Upper lobe of right lung (tissue), 1 donor: ENCODE data around the gene ZFP1. TPM values are rescaled to one million over a fixed set of nuclear protein-coding genes. Genes with fewer than 3 reads are reported as not detected.

Experiments used
- ATAC-seq: fragments of 200-7000 bp; cut with Tn5 transposase; one replicate; pipeline ENCODE4 v1.9.1; 2020; ENCODE audit warnings: mild to moderate bottlenecking, moderate library complexity
- DNase-seq: peaks from one replicate; pipeline ENCODE4 v3.0.0-alpha.2; 2020
- H3K27ac ChIP-seq: fragments of 200-600 bp; one replicate; pipeline ENCODE4 v1.8.0; 2022
- H3K27me3 ChIP-seq: fragments of 200-600 bp; one replicate; pipeline ENCODE4 v1.8.0; 2022; ENCODE audit warnings: mild to moderate bottlenecking
- H3K36me3 ChIP-seq: fragments of 200-600 bp; one replicate; pipeline ENCODE4 v1.8.0; 2022
- H3K4me1 ChIP-seq: fragments of 200-600 bp; one replicate; pipeline ENCODE4 v1.8.0; 2022
- H3K4me3 ChIP-seq: fragments of 200-600 bp; one replicate; pipeline ENCODE4 v1.8.0; 2022; ENCODE audit warnings: mild to moderate bottlenecking
- H3K9me3 ChIP-seq: fragments of 200-600 bp; one replicate; pipeline ENCODE4 v1.8.0; 2022
- CTCF ChIP-seq: fragments of 200-600 bp; IDR thresholded peaks from one replicate; pipeline ENCODE4 v1.8.0; 2022; ENCODE audit warnings: antibody characterized with exemption
- intact Hi-C: fragments of 100-400 bp; cut with DNase I; formaldehyde crosslinking; loops from one replicate; pipeline ENCODE4 v1.11.0; 2022
- total RNA-seq: library from RNA; stranded (reverse); fragmentation: NEBNext Ultra II Directional; extraction: Animal tissue kit (Norgen Biotek cat#: 25700); gene quantifications from one replicate; pipeline ENCODE4 v1.2.1, GENCODE V29; 2021
- donor health status: DM: no; HTN: yes; CAD: no; lungs with severe emphysema.

The ZFP1 gene
- total RNA-seq, 1 donor from 2014 or later, result 9.8 TPM

GRCh38 chr16:75216127-75216526, 67.8 kb downstream of the ZFP1 start:
- Histone ChIP-seq H3K4me3 (no peak overlapping the region), H3K27ac (no peak overlapping the region), H3K9me3 (no peaks in the 10 kb centered on the region), H3K27me3 (no peaks in the 10 kb centered on the region), H3K36me3 (no peaks in the 10 kb centered on the region), H3K4me1 (no peaks in the 10 kb centered on the region)
- no peak for TF ChIP-seq CTCF
- intact Hi-C loops, result no loop called here
- DNase-seq (no peak), ATAC-seq (no peak)

- Histone ChIP-seq H3K27ac (no peak overlapping the region), H3K4me3 (no peak overlapping the region), H3K36me3 (no peaks in the 10 kb centered on the region), H3K4me1 (no peaks in the 10 kb centered on the region), H3K9me3 (no peaks in the 10 kb centered on the region), H3K27me3 (no peaks in the 10 kb centered on the region)
- intact Hi-C loops, result no loop called here
- no peak for ATAC-seq
- no peak for TF ChIP-seq CTCF
- no peak for DNase-seq
Observed at GRCh38 chr16:75216576-75216975, 68.3 kb downstream of the ZFP1 start.

GRCh38 chr16:75217389-75217851, 69.1 kb downstream of the ZFP1 start:
- DNase-seq, result no peak
- no peak for ATAC-seq
- intact Hi-C loops, result no loop called here
- Histone ChIP-seq H3K9me3 (no peaks in the 10 kb centered on the region), H3K27me3 (no peaks in the 10 kb centered on the region), H3K27ac (no peak overlapping the region), H3K36me3 (no peaks in the 10 kb centered on the region), H3K4me1 (no peaks in the 10 kb centered on the region), H3K4me3 (no peak overlapping the region)
- no peak for TF ChIP-seq CTCF

- no peaks in the 10 kb centered on the region for H3K9me3 ChIP-seq
- no peaks in the 10 kb centered on the region for H3K4me1 ChIP-seq
- no peak within 1 kb of the TSS for H3K27ac ChIP-seq
- no peaks in the 10 kb centered on the region for H3K27me3 ChIP-seq
- no peak for TF ChIP-seq CTCF
- no peak for DNase-seq
- intact Hi-C loops, result no loop called here
- peak within 1 kb of the TSS; percentile 2 for H3K4me3 ChIP-seq
- no peaks in the 10 kb centered on the region for H3K36me3 ChIP-seq
- no peak for ATAC-seq
Observed at GRCh38 chr16:75218256-75219076, 70.1 kb downstream of the ZFP1 start, which contains the start of gene CTRB1. Gene CTRB1, plus strand, starts transcription at chr16:75218988. Its CDS starts 20 bp downstream, at chr16:75219008.

GRCh38 chr16:75219088-75219487, 70.8 kb downstream of the ZFP1 start:
- no peaks in the 10 kb centered on the region for H3K36me3 ChIP-seq
- no peaks in the 10 kb centered on the region for H3K4me1 ChIP-seq
- no peaks in the 10 kb centered on the region for H3K27me3 ChIP-seq
- ATAC-seq (no peak), DNase-seq (no peak)
- no peak overlapping the region for H3K4me3 ChIP-seq
- H3K9me3 ChIP-seq, result no peaks in the 10 kb centered on the region
- intact Hi-C loops, result no loop called here
- H3K27ac ChIP-seq, result no peak overlapping the region
- no peak for TF ChIP-seq CTCF
